Mononuclear cell (primary cell): ENCODE measurements around the gene CAMK1D. TPM values are rescaled to one million over a fixed set of nuclear protein-coding genes. Genes with fewer than 3 reads are reported as not detected.

Experiments
- H3K27me3 ChIP-seq: 2 replicates; pipeline ENCODE4 v1.6.0; 2011; ENCODE audit warnings: low read length, control low read depth; ENCODE audit not compliant: insufficient read depth
- H3K4me1 ChIP-seq: 2 replicates; pipeline ENCODE4 v1.5.1; 2011; ENCODE audit warnings: mild to moderate bottlenecking, low read length, control low read depth; ENCODE audit not compliant: insufficient read depth
- H3K4me3 ChIP-seq: 2 replicates; pipeline ENCODE4 v1.5.1; 2011; ENCODE audit warnings: mild to moderate bottlenecking, low read length, moderate library complexity
- H3K9me3 ChIP-seq: 2 replicates; pipeline ENCODE4 v1.5.1; 2011; ENCODE audit warnings: low read depth, mild to moderate bottlenecking, control low read depth, low read length
- total RNA-seq: library from RNA; depleted of rRNA; stranded (reverse); fragments of >200 nt; gene quantifications from one replicate; pipeline ENCODE4 v1.2.3, GENCODE V29; 2012

Gene CAMK1D
- total RNA-seq, 1 donor: 11.0 TPM

DNA sequence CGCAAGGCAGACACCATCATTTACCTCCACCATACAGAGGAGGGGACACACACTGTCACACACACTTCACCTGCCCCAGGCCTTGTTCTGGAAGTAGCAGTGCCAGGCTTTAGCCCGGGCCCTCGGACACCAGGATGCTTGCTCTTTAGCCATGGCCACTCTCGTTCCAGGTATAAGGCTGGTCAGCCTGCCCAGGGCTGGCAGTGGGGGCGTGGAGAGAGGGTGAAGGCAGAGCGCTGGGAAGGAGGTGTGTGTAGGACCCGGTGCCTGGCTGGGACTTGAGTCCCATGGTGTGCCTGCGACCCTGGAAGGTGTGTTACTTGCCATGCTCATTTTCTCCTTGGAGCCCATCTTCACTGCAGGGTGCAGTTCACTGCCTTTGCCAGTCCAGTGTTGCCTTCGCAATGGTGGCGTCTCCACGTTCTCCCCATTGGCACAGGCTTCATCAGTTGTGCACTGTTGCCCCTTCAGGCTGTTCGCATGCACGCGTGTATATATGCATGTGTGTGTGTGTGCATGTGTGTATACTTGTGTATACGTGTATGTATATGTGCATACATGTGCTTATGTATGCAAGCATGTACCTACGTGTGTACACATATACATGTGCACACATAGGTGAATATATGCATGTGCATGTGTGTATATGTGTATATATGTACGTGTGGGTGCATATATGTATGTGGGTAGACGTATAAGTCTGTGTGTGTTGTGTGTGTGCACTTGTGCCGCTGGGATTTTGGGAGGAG is 153.4 kb downstream of the CAMK1D start:
- H3K9me3 ChIP-seq: no peaks in the 10 kb centered on the region
- no peaks in the 10 kb centered on the region for H3K27me3 ChIP-seq
- H3K4me1 ChIP-seq: peaks cover 36% of the 10 kb centered on the region
- no peak overlapping the region for H3K4me3 ChIP-seq

DNA sequence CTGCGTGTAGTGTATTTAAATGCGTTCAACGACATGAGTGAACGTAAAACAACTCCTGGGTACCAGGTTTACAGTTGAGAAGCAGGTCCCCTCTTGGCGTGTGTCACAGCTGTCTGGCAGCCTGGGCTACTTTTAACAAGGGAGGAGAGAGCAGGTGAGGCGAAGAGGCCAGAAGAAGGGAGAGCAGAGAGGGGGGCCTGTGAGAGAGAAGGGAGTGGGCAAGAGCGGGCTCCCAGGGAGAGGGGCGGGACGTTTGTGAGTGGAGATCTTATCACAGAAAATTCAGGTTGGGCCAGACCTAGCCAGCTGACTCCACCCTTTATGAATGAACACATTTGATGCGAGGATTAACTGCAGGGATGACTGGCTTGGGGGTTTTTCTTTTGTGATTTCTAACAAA is 154.0 kb downstream of the CAMK1D start:
- Histone ChIP-seq H3K4me1 (peaks cover 40% of the 10 kb centered on the region), H3K27me3 (no peaks in the 10 kb centered on the region), H3K9me3 (no peaks in the 10 kb centered on the region), H3K4me3 (no peak overlapping the region)

DNA sequence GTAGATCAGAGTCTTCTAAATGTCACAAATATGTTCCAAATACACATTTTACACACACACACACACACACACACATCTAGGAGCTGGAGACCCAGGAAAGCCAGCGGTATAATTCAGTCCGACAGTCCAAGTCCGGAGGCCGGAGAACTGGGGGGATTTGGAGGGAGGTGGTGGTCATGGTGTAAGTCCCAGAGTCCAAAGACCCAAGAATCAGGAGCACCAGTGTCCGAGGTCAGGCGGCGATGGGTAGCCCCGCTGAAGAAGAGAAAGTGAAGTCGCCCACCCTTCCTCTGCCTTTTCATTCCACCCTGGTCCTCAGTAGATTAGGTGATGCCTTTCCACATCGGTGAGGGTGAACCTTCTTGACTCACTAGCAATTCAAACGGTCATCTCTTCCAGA is 154.8 kb downstream of the CAMK1D start:
- Histone ChIP-seq H3K27me3 (no peaks in the 10 kb centered on the region), H3K4me1 (peaks cover 46% of the 10 kb centered on the region), H3K4me3 (no peak overlapping the region), H3K9me3 (no peaks in the 10 kb centered on the region)

DNA sequence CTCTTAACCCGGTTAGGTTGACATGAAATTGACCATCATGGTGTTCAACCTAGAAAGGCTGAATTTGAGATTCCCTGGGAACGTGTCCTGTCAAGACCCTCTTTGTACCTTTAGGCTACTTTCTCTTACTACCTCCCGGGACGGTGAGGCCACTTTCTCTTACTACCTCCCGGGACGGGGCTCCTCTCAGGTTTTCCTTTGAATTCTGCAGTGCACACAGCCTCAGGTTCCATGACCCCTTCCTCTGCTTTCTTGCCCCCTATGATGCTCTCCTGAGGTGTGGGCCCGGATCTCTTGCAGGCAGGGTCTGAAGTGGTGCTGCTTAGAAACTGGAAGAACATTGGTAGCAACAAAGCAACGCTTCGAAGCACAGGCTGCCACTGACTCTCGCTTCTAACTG is 155.3 kb downstream of the CAMK1D start:
- no peaks in the 10 kb centered on the region for H3K27me3 ChIP-seq
- H3K9me3 ChIP-seq: no peaks in the 10 kb centered on the region
- H3K4me3 ChIP-seq: no peak overlapping the region
- H3K4me1 ChIP-seq: peaks cover 48% of the 10 kb centered on the region

DNA sequence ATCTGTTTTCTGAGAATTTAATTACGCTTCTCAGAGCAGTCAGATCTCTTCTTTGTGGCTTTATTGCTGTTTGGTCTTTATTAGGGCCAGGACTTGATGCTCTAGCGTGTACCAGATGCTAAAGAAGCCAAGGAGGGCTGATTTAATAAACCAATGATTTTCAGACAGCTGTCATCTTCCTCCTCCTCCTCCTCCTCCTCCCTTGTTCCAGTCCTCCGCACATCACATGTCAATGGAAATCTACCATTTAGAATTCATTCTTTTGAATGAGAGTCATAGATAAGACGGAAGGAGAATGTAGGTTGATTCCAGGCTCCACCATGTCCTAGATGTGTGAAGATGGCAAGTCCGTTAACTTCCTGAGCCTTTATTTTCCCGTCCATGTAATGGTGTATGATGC is 156.3 kb downstream of the CAMK1D start:
- Histone ChIP-seq H3K4me3 (no peak overlapping the region), H3K4me1 (peaks cover 43% of the 10 kb centered on the region), H3K27me3 (no peaks in the 10 kb centered on the region), H3K9me3 (no peaks in the 10 kb centered on the region)

DNA sequence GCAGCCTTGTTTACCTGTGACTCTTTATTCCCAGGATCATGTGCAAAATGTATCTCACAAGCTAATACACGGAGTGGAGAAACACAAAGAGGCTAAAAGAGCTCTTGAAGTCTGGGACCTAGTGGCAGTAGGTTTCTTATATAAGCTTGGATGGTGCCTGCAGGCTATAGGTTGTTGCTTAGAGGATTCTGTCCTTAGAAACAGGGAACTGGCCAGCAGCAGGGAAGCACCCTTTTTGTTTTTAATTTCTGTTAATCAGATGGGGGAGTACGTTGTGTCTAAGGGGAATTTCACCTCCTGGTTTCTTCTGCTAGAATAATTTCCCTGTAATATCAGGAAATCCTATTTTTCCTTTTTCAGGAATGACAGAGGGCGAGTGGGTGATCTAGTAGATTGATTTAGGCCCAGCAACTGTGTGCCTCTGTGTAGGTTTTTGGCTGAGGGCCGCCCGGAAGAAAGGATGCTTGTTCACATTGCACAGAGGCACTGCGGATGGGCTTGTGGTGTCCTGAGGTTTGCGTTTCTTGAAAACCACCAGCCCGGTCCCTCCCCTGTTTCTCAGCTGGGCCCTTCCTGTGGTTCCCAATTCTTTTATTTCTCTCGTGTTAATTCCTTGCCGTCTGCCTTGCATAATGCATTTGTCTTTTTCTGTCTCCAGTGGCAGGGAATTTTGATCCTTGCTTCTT is 158.0 kb downstream of the CAMK1D start:
- Histone ChIP-seq H3K9me3 (no peaks in the 10 kb centered on the region), H3K4me1 (peaks cover 36% of the 10 kb centered on the region), H3K4me3 (no peak overlapping the region), H3K27me3 (no peaks in the 10 kb centered on the region)

DNA sequence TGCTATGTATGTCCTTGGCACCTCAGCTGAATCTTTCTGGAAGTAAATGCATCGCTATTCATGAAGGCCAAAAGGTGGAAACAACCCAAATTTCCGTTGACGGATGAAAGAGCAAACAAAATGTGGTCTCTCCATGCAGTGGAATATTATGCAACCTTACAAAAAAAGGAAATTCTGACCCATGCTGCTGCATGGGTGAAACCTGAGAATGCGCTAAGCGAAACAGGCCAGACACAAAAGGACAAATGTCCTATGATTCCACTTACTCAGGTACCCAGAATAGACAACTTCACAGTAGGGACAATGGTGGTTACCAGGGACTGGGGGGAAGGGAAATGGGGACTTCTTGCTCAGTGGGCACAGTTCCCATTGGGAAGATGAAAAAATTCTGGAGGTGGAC is 158.8 kb downstream of the CAMK1D start:
- Histone ChIP-seq H3K4me1 (peaks cover 37% of the 10 kb centered on the region), H3K9me3 (no peaks in the 10 kb centered on the region), H3K27me3 (no peaks in the 10 kb centered on the region), H3K4me3 (no peak overlapping the region)

DNA sequence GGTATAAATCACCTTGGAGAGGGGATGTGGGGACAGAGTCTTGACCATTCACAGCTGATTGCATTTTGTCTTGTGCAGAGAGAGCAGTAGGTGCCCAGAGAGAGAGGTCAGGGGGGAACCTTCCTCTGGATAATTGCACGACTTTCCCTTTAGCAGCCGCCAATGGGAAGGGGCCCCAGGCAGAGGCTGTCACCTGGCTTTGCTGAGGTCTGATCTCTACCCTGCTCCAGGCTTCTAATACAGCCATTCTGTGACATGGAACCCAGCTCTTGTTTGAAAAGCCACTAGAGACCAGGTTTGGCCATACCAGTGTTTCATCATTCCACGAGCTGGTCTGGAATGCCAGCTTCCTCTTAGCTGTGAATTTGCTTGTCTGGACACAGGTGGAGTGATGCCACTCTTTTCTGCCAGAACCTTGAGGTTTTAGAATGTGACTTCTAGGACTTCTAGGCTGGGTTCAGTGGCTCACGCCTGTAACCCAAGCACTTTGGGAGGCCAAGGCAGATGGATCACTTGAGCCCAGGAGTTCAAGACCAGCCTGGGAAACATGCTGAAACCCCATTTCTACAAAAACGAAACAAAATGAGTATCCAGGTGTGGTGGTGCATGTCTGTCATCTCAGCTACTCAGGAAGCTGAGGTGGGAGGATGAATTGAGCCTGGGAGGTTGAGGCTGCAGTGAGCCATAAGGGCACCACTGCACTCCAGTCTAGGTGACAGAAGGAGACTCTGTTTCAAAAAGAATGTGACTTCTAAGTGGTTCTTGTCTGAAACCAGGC is 159.9 kb downstream of the CAMK1D start:
- Histone ChIP-seq H3K4me3 (no peak overlapping the region), H3K9me3 (no peaks in the 10 kb centered on the region), H3K27me3 (no peaks in the 10 kb centered on the region), H3K4me1 (peaks cover 40% of the 10 kb centered on the region)

DNA sequence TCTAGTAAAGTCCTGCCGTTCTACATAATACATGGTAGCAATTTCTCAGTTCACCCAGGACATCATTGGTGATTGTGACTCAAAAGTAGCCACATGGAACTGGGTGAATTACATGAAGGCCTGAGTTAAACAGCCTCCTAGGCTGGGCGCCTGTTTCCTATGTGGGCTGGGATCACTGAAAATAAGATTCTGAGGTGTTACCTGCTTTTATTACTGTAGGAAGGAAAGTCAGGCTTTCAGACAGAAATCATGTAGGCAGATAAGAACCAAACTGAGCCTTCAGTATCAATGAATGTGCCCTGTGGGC is 160.4 kb downstream of the CAMK1D start:
- Histone ChIP-seq H3K4me1 (peaks cover 40% of the 10 kb centered on the region), H3K4me3 (no peak overlapping the region), H3K9me3 (no peaks in the 10 kb centered on the region), H3K27me3 (no peaks in the 10 kb centered on the region)

DNA sequence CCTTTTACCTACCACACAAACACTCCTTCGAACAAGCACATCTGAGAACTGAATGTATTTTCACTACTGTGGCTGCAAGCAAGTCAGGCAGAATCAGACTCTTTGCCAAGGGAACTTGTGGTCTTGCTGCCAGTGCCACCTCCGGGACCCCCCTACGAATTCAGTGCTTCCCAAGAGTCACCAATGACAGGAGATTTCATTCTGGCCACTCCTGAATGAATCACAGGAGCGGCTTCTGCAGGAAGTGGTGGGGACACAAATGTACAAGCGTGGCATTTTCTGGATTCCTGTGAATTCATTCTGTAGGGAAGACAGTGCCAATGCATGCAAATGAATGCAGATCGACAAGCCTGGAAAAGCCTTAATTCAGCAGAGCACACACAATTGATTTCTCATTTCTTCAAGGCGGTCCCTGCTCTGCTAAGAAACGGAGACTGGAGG is 161.2 kb downstream of the CAMK1D start:
- no peaks in the 10 kb centered on the region for H3K27me3 ChIP-seq
- peaks cover 40% of the 10 kb centered on the region for H3K4me1 ChIP-seq
- H3K9me3 ChIP-seq: no peaks in the 10 kb centered on the region
- no peak overlapping the region for H3K4me3 ChIP-seq

DNA sequence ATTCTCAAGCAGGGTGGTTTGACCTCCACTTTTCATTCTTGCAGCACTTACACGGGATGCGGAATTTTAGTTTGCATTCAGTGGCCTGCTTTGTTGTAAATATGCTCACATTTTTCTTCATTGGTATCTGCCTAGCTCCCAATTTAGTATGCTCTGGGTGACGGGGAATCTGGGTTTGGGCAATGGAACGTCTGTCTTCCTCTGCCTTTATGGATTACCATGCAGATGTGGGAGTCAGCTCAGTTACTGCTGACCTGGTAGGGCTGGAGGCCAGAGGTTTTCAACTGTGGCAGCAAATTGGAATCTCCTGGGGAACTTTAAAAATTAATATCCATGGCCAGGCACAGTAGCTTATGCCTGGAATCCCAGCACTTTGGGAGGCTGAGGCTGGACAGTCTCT is 161.6 kb downstream of the CAMK1D start:
- H3K4me3 ChIP-seq: no peak overlapping the region
- H3K9me3 ChIP-seq: no peaks in the 10 kb centered on the region
- peaks cover 40% of the 10 kb centered on the region for H3K4me1 ChIP-seq
- no peaks in the 10 kb centered on the region for H3K27me3 ChIP-seq

DNA sequence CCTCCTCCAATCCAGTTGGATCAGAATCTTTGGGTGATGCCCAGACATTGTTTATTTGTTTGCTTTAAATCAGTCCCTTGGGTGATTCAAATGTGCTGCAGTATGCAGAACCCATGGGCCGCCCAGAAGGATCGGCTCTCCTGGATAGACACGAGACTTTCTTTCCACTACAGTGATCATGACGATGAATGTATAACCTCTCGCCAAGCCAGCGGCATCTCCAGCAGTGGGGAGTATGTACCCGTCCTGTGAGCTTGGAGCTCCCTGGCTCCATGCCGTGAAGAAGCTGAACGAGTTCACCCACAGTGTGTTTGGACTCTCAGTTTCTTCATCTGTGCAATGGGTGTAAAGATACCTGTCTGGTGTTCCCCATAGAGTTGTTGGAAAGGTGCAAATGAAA is 162.3 kb downstream of the CAMK1D start:
- Histone ChIP-seq H3K27me3 (no peaks in the 10 kb centered on the region), H3K9me3 (no peaks in the 10 kb centered on the region), H3K4me1 (peaks cover 39% of the 10 kb centered on the region), H3K4me3 (no peak overlapping the region)

DNA sequence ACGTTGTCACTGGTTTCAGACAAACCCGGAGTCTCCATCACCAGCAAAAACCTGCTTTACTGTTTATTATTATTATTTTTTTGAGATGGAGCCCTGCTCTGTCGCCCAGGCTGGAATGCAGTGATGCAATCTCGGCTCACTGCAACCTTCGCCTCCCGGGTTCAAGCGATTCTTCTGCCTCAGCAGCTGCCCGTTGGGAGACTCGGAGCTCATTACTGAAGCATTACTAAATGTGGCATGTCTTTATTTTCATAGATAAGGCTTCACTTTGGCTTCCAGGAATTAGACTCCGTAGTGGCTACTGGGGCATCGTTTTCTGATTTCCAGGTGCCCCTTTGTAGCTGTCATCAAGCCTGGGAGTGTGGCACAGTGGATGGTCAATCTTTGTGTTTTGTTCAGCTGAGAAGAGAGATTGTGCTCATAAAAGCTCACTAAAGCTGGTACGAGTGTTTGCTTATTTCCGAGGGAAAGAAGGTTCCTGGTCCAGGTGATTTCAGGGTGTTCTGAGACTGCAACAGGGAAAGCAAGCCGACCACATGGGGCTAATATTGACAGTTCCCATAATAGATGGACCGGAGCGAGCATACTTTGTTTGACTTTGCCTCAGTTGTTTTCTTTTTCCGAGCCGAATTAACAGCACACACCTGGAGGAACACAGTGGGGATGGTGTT is 163.1 kb downstream of the CAMK1D start:
- Histone ChIP-seq H3K9me3 (no peaks in the 10 kb centered on the region), H3K27me3 (no peaks in the 10 kb centered on the region), H3K4me3 (no peak overlapping the region), H3K4me1 (peaks cover 30% of the 10 kb centered on the region)

DNA sequence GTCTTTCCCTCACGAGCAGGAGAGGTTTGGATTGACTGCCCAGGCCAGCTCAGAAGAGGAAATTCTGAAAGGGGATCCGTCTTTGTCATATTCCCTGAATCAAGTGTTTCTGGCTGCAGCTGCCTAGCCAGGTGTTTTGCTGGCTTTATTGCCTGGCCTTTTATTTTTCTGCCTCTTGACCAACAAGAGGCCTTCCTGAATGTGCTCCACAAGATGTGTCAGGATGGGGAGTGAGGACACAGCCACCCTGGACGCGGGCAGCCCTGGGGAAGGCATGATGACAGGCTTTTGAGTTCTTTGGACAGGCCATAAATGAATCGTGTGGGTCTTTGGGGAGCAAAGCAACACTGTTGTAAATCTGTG is 163.6 kb downstream of the CAMK1D start:
- Histone ChIP-seq H3K4me3 (no peak overlapping the region), H3K27me3 (no peaks in the 10 kb centered on the region), H3K4me1 (peaks cover 25% of the 10 kb centered on the region), H3K9me3 (no peaks in the 10 kb centered on the region)
